A673 (cell line): ENCODE results near the gene PPP4R3B.

ENCODE experiments used
- EZH2 ChIP-seq: fragments of 200-600 bp; sonication (generic); IDR thresholded peaks from 2 replicates; pipeline ENCODE4 v1.6.1; 2017; ENCODE audit warnings: borderline replicate concordance, low read depth, mild to moderate bottlenecking, mixed read lengths, antibody characterized with exemption, low read length; ENCODE audit not compliant: poor library complexity, severe bottlenecking
- TF ChIP-seq, protein P1 (sequence below): fragments of 300-800, 200-600 bp; sonication (generic); conservative IDR thresholded peaks from 2 replicates; pipeline ENCODE4 v1.5.1; 2017; ENCODE audit warnings: low read depth, mild to moderate bottlenecking, antibody characterized with exemption, low read length, moderate library complexity, mixed read lengths

DNA sequence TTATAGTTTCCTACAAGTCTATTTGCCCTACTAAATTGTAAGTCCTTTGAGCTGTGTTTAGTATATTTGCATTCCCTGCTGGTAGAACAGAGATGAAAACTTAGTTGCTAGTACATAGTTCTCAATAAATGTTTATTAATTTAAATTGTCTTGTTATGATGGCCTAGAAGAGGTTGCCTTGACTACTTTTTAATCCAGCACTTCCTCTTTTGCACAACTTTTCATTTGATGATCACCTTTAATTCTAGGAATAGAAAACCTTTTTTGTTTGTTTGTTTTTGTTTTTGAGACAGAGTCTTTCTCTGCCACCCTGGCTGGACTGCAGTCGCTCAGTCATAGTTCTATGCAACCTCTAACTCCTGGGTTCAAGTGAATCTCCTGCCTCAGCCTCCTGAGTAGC lies 91.2 kb downstream of the PPP4R3B start:
- TF ChIP-seq, protein P1, sequence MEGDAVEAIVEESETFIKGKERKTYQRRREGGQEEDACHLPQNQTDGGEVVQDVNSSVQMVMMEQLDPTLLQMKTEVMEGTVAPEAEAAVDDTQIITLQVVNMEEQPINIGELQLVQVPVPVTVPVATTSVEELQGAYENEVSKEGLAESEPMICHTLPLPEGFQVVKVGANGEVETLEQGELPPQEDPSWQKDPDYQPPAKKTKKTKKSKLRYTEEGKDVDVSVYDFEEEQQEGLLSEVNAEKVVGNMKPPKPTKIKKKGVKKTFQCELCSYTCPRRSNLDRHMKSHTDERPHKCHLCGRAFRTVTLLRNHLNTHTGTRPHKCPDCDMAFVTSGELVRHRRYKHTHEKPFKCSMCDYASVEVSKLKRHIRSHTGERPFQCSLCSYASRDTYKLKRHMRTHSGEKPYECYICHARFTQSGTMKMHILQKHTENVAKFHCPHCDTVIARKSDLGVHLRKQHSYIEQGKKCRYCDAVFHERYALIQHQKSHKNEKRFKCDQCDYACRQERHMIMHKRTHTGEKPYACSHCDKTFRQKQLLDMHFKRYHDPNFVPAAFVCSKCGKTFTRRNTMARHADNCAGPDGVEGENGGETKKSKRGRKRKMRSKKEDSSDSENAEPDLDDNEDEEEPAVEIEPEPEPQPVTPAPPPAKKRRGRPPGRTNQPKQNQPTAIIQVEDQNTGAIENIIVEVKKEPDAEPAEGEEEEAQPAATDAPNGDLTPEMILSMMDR = no peak
- no peak for TF ChIP-seq EZH2
